Measurements from ENCODE around the gene INPP5A.
"Not testable (repeated sequence)": the region's sequence is repeated elsewhere in the genome, so short reads cannot be mapped to it uniquely, and the experiment has no call there.

The INPP5A gene, protein sequence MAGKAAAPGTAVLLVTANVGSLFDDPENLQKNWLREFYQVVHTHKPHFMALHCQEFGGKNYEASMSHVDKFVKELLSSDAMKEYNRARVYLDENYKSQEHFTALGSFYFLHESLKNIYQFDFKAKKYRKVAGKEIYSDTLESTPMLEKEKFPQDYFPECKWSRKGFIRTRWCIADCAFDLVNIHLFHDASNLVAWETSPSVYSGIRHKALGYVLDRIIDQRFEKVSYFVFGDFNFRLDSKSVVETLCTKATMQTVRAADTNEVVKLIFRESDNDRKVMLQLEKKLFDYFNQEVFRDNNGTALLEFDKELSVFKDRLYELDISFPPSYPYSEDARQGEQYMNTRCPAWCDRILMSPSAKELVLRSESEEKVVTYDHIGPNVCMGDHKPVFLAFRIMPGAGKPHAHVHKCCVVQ

DNA sequence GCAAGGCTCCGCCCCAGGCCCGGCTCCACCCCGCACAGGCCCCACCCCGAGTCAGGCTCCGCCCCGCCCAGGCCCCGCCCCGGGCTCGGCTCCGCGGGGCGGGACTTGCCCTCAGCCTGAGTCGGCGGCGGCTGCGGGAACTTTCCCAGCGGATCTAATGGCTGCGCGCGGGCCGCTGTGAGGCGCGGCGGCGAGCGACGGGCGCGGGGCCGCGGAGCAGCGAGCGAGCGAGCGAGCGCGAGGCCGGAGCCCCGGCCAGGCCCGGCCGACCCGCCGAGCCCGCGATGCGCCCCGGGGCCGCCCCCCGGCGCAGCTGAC lies at the start of gene INPP5A:
INPP5A (plus strand) TSS at position 104 of the 318 bp plus-strand sequence. CDS start 310 bp downstream, outside the sequence.
- no peak for DNase-seq

DNA sequence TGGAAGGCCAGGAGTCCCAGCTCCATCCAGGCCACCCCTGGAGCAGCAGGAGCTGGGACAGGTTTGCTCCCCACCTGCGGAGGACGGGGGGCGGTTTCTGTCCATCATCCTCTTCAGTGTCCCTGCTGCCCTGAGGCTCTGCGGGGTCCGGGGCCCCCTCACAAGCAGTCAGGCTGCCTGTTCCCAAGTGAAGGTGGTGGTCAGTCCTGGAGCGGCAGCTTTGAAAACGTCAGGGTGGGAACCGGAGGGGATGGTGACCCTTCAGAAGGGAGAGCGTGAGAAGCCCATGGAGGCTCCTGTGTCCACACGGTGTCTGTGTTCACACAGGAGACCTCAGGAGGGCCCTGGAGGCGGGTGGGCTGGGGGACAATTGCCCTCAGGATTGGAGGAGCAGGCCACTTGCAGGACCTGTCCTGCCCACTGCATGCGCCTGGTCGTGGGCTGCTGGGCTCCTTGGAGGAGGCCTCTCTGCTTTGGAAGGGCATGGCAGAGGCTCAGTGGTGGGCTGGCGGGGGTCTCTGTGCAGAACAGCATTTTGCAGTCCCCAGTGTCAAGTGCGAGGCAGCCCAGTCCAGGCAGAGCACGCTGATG lies 49.3 kb upstream of the INPP5A start:
- no peak for DNase-seq

DNA sequence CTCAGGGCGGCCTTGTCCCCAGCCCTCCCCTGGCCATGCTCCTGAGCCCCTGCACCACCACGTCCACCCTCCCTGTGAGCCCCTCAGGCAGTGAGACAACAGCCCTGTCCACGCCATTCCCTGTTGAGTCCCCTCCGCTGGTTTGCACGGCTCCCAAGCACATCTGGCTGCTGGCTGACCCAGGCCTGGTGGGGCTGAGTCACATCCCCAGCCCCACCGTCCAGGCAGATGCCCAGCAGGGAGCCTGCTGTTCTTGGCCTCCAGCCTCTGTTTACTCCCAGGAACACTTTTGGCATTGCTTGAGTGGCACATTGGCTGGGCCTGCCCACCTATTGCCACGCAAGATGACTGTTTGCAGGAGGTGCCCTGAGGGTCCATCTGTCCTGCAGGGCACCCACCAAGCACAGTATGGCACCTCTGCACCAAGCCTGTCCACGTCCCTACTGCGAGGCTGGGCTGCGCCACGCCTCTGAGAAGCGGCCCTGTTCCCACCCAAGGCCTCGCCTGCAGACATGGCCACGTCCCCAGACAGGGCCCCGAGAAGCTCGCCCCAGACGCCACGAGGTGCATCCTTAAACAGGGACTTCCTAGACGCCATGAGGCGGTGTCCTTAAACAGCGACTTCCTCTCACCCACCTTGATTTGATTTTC lies 48.4 kb upstream of the INPP5A start:
- DNase-seq = no peak

DNA sequence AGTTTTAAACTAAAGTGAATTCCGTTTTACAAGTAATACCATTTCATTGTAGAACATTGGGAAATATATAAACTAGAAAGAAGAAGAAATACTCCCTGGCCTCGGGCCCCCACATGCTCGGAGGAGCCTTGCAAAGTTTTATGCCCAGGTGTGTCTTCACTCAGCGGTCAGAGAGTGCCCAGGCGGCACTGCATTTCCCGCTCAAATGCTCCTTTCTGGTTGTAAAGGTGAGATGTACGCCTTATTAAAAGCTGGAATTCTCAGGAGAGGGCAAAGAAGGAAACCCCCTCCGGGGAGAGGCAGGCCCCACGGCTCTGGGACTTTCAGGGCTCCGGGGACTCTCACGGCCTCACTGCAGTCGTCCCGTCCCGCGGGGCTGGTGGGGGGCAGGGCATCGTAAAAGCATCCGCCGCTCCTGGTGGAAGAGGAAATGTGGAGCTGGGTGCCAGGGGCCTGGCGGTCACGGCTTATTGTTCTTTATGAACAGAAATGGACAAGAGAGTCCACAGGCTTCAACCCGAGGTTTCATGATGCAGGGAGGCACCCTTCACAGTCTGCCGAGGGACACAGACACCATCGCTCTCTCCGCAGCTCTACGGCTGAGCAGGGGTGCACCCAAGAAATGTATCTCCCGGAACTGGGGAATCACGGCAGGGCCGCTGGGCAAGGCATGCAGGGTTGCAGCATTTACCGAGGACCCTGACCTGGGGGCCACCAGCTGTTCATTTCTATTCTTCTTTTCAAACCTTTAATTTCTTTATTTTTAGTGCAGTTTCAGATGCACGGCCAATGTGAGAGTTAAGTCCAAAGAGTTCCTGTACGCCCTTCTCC lies 47.7 kb upstream of the INPP5A start:
- DNase-seq = no peak

DNA sequence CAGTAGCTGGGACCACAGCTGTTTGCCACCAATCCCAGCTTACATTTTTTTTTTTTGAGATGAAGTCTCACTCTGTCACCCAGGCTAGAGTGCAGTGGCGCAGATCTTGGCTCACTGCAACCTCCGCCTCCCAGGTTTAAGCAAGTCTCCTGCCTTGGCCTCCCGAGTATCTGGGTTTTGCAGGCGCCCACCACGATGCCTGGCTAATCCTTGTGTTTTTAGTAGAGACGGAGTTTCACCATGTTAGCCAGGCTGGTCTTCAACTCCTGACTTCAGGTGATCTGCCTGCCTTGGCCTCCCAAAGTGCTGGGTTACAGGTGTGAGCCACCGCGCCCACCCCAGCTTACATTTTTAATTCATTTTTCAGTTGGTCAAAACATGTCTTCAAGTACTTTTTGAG lies 46.1 kb upstream of the INPP5A start:
- DNase-seq = not testable (repeated sequence)

DNA sequence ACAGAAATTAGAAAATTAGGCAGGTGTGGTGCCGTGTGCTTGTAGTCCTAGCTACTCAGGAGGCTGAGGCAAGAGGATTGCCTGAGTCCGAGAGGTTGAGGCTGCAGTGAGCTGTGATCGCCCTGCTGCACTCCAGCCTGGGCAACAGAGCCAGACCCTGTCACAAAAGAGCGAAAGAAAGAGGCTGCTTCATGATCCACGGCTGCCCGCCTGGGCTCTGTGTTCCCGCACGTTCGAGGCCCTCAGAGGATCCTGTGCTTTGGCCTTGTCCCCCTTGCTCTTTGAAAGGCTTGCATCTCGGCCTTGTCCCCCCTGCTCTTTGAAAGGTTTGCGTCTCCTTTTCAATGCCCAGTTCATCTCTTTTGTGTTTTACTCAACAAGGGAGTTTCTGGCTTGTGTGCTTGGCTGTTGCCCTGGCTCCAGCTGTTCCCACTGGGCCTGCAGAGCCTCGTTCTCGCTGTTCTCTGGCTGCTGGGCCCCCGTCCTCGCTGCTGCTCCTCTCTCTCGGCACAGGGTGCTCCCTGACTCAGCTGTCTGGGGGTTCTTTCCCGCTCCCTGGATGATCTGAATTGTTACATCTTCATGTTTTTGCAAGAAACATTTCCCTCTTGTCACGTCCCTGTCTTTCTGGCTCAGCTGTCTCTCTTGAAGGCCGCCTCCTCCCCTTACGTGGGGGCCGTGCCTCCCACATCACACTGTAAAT lies 45.1 kb upstream of the INPP5A start:
- no peak for DNase-seq

DNA sequence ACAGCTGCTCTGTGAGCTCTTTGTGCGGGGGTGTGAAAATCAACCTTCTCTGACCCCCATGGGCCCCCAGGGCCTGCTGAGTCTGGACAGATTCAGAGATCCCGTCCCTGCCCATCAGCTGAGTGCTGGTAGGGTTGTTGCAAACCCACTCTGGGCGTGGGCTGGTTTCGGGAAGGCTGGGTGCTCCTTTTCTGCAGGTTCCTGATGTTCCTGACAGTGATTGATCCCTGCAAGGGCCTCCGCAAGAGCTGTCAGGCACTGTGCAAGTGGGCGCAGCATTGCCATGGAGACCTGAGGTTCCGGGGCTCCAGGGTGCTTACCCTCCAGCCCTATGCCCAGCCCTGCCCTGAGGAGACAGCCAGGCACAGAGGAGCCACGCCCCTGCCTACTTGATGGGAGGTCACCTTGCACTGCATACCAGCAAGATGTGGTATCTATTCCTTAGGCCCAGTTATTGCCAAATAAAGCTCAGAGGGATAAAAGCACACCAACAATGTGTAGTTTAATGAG lies 44.3 kb upstream of the INPP5A start:
- DNase-seq = no peak

DNA sequence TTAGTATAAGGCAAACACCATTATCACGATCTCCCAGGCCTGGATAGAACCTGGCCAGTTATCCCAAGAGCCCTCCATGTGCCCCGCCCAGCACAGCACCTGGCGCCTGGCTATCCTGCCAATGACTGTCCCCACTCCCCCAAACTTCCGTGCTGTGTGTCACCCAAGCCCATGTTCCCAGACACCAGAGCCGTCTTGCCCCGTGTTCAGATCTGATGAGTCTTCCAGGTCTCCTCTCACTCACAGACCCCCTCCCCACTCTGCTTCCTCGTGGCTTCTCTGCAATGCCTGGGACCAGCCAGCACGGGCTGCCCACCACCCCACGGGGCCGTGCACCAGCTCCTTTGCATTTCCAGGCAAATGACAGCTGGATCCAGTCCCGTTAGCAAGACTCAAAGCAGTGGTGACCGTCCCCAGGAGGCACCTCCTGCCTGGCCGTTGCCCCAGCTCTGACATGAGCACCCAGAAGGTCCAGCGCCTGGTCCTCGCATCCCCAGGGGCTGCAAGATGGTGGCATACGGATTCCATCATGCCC lies 43.8 kb upstream of the INPP5A start:
- no peak for DNase-seq

DNA sequence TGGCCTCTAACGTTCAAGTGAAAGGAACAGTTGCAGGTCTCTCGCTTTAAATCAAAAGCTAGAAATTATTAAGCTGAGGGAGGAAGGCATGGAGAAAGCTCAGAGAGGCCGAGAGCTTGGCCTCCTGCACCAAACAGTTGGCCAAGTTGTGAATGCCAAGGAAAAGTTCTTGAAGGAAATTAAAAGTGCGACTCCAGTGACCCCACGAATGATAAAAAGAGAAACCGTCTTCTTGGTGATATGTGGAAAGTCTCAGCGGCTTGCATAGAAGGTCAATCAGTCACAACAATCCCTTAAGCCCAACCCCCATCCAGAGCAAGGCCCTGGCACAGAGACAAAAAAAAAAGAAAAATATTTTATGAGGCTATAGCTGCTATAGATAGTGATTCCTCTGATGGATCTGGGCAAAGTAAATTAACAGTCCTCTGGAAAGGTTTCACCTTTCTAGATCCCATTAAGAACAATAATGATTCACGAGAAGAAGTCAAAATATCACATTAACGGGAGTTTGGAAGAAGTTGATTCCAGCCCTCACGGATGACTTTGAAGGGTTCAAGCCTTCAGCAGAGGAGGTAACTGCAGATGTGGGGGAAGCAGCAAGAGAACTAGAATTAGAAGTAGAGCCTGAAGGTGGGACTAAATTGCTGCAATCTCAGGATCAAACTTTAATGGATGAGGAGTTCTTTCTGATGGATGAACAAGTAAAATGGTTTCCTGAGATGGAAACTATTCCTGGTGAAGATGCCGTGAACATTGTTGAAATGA lies 42.5 kb upstream of the INPP5A start:
- DNase-seq = no peak

DNA sequence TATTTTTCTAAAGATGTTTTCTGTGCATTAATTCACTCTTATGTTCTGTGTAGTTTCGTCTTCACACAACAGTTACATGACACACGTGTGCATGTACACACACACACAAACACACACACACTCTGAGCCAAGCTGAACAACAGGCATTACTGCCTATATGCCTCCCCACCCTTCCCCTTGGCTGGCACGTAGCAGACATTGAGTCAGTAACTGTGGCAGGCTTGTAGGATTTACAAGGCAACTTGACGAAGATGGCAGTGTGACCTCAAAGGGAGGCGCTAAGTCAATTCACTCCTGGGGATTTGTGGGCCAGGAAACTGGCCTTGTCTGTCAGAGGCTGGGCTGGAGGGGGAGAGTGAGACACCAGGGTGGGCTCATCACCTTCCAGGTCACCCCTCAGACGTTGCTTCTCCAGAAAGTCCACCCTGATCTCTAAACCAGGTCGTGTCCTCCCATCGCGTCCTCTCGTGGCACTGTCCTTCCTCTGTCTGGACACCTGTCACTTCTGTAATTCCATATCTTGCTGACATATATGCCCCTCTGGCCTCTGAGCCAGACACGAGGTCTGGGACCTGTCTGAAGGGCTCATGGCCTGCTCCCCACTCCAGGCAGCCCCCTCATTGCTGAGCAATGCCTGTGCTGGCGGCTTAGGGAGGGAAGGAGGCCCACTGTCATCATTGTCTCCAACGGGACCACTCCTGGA lies 41.1 kb upstream of the INPP5A start:
- DNase-seq = no peak

DNA sequence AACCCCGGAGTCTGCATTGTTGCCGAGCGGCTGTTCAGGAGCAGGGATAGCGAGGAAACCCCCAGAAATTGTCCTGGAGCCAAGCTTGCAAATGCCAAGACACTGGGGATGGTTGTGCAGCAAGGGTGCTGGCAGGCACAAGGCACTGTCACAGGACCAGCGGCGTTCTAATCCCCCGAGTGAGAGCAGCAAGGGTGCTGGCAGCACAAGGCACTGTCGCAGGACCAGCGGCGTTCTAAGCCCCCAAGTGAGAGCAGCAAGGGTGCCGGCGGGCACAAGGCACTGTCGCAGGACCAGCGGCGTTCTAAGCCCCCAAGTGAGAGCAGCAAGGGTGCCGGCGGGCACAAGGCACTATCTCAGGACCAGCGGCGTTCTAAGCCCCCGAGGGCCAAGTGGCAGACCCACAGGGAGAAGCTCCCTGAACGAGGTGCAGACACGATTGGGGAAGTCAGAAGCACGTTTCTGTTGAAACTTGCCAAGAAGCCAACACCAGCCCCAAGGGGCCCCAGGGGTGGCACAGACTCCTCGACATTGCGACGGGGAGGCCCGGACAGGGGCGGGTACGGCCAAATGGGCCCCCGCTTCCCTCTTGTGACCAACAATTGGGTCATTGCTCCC lies 40.4 kb upstream of the INPP5A start:
- DNase-seq = no peak

DNA sequence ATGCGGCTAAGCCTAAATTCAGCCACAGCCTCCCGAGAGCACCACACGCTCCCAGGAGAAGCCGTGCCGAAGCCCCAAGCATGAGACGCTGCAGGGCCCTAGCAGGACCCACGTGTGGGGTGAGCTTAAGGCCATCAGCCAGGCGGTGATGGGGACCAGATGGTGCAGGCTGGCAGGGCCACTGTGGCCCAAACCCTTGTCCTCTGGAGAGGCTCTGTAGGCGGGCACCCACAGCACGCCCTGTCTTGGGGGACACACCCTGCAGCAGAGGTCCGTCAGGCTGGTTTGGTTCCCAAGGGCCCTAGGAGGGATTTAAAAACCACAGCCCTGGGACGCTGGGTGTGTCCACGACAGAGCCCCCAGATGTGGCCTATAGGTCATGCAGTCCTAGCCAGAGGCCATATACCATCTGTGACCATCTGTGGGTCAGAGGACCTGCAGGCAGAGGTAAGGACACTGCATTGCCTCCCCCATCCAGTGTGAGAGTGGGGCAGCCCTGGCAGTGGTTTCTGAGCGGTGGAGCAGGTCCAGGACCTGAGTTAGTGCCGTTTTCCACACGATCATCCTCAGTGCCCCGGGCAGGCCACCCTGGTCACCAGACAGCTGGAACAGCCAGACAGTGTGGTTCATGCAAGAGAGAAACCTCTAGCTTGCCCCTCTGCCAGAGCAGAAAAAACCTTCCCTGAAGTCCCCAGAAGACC lies 39.6 kb upstream of the INPP5A start:
- DNase-seq = no peak

DNA sequence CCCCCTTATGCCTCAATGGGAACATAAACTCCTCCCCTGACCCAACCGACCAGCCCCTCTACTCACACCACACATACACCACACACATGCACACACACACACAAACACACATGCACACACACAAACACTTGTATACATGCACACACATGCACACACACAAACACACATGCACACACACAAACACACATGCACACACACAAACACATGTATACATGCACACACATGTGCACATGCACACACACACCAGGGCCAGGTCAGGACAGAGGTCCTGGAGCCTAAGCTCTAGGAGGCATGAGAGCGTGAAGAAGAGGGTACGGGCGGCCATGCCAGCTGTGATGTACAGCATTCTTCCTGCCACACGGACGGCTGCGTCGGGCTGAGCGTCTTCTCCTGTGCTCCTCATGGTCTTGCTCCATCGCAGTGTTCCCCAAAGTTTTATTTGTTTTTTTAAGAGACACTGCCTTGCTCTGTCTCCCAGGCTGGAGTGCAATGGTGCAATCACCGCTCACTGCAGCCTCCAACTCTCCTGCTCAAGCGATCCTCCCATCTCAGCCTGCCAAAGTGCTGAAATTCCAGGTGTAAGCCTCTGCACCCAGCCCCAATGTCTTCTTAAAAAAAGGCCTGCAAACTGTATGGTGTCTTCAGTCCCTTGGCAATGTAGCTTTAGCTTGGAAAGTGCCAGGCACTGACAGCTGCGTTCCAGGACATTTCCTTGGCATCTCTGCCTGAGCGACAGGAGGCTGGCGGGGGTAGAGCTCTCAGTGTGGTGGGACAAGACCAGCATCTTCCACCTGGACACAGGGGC lies 38.8 kb upstream of the INPP5A start:
- DNase-seq = no peak

DNA sequence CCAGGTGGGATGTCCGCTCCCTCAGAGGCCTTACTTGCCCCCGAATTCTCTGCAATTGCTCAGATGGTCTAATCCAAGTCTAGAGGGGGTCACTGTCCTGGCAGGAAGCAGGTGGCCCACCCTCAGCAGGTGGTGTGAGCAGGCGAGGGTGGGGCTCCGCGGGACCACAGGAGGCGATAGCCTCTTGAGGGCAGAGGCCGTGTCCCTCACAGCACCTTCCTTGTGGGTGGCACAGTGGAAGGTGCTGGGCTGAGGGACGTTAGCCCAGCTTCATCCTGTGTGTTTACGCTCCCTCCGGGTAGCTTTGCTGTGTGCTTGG lies 38.3 kb upstream of the INPP5A start:
- no peak for DNase-seq

DNA sequence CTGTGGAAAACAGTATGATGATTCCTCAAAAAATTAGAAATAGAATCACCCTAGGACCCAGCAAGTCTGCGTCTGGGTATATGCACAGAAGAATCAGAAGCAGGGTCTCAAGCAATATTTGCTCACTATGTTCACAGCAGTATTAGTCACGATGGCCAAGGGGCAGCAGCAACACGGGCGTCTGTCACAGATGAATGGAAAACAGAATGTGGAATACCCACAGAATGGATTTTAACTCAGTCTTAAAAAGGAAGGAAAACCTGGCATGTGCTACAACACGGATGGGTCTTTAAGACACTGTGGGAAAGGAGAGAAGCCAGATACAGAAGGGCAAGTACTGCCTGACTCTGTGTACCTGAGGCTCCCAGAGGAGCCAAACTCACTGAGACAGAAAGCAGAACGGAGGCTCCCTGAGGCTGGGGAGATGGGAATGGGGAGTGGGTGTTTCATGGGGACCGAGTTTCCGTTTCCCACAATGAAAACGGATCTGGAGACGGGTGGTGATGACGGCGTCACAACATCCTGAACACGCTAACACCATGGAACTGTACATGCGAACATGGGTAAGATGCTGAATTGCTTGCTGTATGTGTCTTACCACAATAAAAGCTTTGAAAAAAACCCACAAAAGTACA lies 36.7 kb upstream of the INPP5A start:
- DNase-seq = no peak

DNA sequence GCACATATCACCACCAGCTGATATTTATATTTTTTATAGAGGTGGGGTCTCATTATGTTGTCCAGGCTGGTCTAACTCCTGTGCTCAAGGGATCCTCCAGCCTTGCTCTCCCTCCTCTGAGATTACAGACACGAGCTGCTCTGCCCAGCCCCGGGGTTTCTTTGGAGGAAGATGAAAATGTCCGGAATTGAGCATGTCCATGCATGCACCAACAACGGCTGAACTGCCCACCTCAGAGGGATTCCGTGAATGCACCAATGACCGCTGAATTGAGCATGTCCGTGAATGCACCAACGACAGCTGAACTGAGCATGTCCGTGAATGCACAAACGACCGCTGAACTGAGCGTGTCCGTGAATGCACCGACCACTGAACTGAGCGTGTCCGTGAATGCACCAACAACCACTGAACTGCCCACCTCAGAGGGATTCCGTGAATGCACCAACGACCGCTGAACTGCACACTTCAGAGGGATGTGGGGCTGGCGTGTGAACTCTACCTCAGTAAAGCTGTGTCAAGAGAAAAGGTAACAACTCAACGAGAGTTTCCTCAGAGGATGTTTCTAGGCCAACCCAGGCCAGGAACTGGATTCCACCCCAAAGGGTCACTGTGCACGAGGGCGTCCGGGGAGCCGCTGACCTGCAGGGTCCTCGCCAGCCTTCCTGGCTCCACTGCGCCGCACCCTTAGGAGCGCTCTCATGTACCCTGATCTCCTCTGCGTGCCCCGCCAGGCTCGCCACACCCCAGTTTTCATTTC lies 34.9 kb upstream of the INPP5A start:
- no peak for DNase-seq

DNA sequence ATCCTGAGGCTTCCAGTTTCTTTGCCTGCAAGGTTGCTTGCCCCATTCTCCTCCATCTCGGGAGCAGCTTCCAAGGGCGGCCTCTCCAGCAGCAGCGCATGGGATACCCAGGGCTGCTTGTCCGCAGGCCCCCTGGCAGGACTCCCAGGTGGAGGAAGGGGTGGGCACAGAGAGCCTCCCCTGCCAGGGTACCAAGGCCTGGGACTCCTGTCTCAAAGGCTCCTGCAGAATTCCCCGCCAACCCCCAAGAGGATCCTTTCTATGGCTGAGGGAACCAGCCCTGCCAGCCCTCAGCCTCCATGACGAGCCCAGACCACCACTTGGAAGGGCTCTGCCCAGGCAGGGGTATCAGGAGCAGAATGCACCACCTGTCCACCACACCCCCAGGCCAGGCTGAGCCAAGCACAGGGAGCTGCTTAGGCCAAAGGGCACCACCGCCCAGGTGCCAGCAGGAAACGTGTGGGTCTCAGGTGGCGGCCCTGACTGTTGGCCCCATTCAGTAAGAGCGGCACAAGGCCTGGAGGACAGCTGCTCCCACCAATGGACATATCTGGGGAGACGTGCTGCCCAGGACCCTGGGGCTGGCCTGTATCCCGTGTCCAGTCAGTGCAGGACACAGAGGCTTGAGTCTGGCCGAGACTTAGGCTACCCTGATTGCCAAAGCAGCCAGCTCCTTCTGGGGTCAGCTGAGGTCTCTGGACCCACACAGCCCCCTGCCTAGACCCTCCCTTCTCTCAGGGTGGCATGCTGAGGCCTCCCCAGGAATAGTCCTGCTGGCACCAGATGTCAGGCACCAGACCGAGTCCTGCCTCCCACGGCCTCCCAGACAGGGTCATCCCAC lies 33.8 kb upstream of the INPP5A start:
- DNase-seq = no peak
